ENCODE results near the gene DTNB.
"Not testable (repeated sequence)": the region's sequence is repeated elsewhere in the genome, so short reads cannot be mapped to it uniquely, and the experiment has no call there.

DTNB gene

GRCh38 chr2:25710750-25711149, 37.4 kb upstream of the DTNB start:
- TF ChIP-seq CTCF (IDR thresholded peaks at IDR 0.05; ENCODE audit: control insufficient read depth, insufficient read depth, low read depth, low read length, missing control alignments): no peak
- no peak overlapping the region for H3K4me3 ChIP-seq (ENCODE audit: control insufficient read depth, low read depth, low read length)
- DNase-seq (ENCODE audit: low read depth): no peak

GRCh38 chr2:25709349-25709748, 36.0 kb upstream of the DTNB start:
- H3K4me3 ChIP-seq (ENCODE audit: control insufficient read depth, low read depth, low read length): no peak overlapping the region
- DNase-seq (ENCODE audit: low read depth): no peak
- no peak for TF ChIP-seq CTCF (IDR thresholded peaks at IDR 0.05; ENCODE audit: control insufficient read depth, insufficient read depth, low read depth, low read length, missing control alignments)

- DNase-seq (ENCODE audit: low read depth): no peak
- H3K4me3 ChIP-seq (ENCODE audit: control insufficient read depth, low read depth, low read length): no peak overlapping the region
- no peak for TF ChIP-seq CTCF (IDR thresholded peaks at IDR 0.05; ENCODE audit: control insufficient read depth, insufficient read depth, low read depth, low read length, missing control alignments)
Measured at GRCh38 chr2:25707927-25708590, 34.7 kb upstream of the DTNB start.

GRCh38 chr2:25705575-25705974, 32.2 kb upstream of the DTNB start:
- not testable (repeated sequence) for DNase-seq (ENCODE audit: low read depth); H3K4me3 ChIP-seq (ENCODE audit: control insufficient read depth, low read depth, low read length)

GRCh38 chr2:25701801-25702200, 28.4 kb upstream of the DTNB start:
- H3K4me3 ChIP-seq (ENCODE audit: control insufficient read depth, low read depth, low read length): no peak overlapping the region
- no peak for DNase-seq (ENCODE audit: low read depth)
- TF ChIP-seq CTCF (IDR thresholded peaks at IDR 0.05; ENCODE audit: control insufficient read depth, insufficient read depth, low read depth, low read length, missing control alignments): no peak

- DNase-seq (ENCODE audit: low read depth): peak; percentile 67
- no peak overlapping the region for H3K4me3 ChIP-seq (ENCODE audit: control insufficient read depth, low read depth, low read length)
- TF ChIP-seq CTCF (IDR thresholded peaks at IDR 0.05; ENCODE audit: control insufficient read depth, insufficient read depth, low read depth, low read length, missing control alignments): peak; percentile 72
Measured at GRCh38 chr2:25700221-25700660, 26.9 kb upstream of the DTNB start.

- H3K4me3 ChIP-seq (ENCODE audit: control insufficient read depth, low read depth, low read length): no peak overlapping the region
- DNase-seq (ENCODE audit: low read depth): no peak
- TF ChIP-seq CTCF (IDR thresholded peaks at IDR 0.05; ENCODE audit: control insufficient read depth, insufficient read depth, low read depth, low read length, missing control alignments): no peak
Measured at GRCh38 chr2:25699216-25699615, 25.8 kb upstream of the DTNB start.
